CD4-positive, CD25-positive, alpha-beta regulatory T cell (primary cell): ENCODE data around the gene HLA-DMB. TPM values are rescaled to one million over a fixed set of nuclear protein-coding genes. Genes with fewer than 3 reads are reported as not detected.

Experiments used
- ATAC-seq, 2 donors: fragments of 150-1000 bp; cut with Tn5 transposase; one replicate each; pipeline ENCODE4 v1.10.0; 2021; ENCODE audit warnings: low read depth in 2 of 2, moderate number of reproducible peaks in 2 of 2, moderate library complexity in 1 of 2
- DNase-seq, 3 donors: peaks; one replicate each; pipeline versions ENCODE4 v3.0.0 to v3.0.0-alpha.2; 2012 to 2022; ENCODE audit warnings: mixed read lengths in 1 of 3
- H3K27ac ChIP-seq: one replicate; pipeline ENCODE4 v1.7.0; 2013; ENCODE audit warnings: mild to moderate bottlenecking, low read length; ENCODE audit not compliant: insufficient read depth, poor library complexity, severe bottlenecking
- H3K27me3 ChIP-seq: one replicate; pipeline ENCODE4 v1.7.0; 2013; ENCODE audit warnings: low read length; ENCODE audit not compliant: control insufficient read depth, insufficient read depth
- H3K36me3 ChIP-seq: one replicate; pipeline ENCODE4 v1.7.0; 2013; ENCODE audit warnings: mild to moderate bottlenecking, low read length, moderate library complexity; ENCODE audit not compliant: control insufficient read depth, insufficient read depth
- H3K4me1 ChIP-seq: 2 replicates; pipeline ENCODE4 v1.7.0; 2013; ENCODE audit warnings: mild to moderate bottlenecking, low read length; ENCODE audit not compliant: insufficient read depth, control insufficient read depth, poor library complexity, severe bottlenecking
- H3K4me3 ChIP-seq: one replicate; pipeline ENCODE4 v1.7.0; 2013; ENCODE audit warnings: low read depth, mild to moderate bottlenecking, low read length, moderate library complexity
- H3K9me3 ChIP-seq, 2 experiments: 1 replicate in 1 of 2; 2 replicates in 1 of 2; pipeline ENCODE4 v1.7.0; 2013; ENCODE audit warnings: low read length in 2 of 2, mild to moderate bottlenecking in 1 of 2, moderate library complexity in 1 of 2; ENCODE audit not compliant: control insufficient read depth in 2 of 2
- H3K27ac Mint-ChIP-seq, 3 donors: one replicate each; pipeline ENCODE4 v1.8.0; 2020 to 2022; ENCODE audit warnings: mild to moderate bottlenecking in 3 of 3, mixed read lengths in 3 of 3, moderate library complexity in 2 of 3
- H3K27me3 Mint-ChIP-seq: one replicate; pipeline ENCODE4 v1.8.0; 2022; ENCODE audit warnings: mild to moderate bottlenecking, mixed read lengths
- H3K36me3 Mint-ChIP-seq: one replicate; pipeline ENCODE4 v1.8.0; 2020; ENCODE audit warnings: mixed read lengths
- H3K4me1 Mint-ChIP-seq, 4 donors: one replicate each; pipeline ENCODE4 v1.8.0; 2020 to 2022; ENCODE audit warnings: mixed read lengths in 4 of 4, mild to moderate bottlenecking in 1 of 4
- H3K4me3 Mint-ChIP-seq, 4 donors: one replicate each; pipeline ENCODE4 v1.8.0; 2020 to 2022; ENCODE audit warnings: mild to moderate bottlenecking in 4 of 4, mixed read lengths in 4 of 4, moderate library complexity in 3 of 4
- H3K9me3 Mint-ChIP-seq, 7 donors: one replicate each; pipeline ENCODE4 v1.8.0; 2020 to 2022; ENCODE audit warnings: mixed read lengths in 7 of 7, mild to moderate bottlenecking in 3 of 7, moderate library complexity in 2 of 7
- polyA plus RNA-seq, 4 donors: library from polyadenylated mRNA; unstranded; fragments of 300-500 nt; fragmentation: Illumina TruSeq; gene quantifications; one replicate each; pipeline ENCODE4 v1.2.3, GENCODE V29; 2021
- total RNA-seq: library from RNA; stranded (reverse); gene quantifications from one replicate; pipeline ENCODE4 v1.2.3, GENCODE V29; 2022

HLA-DMB gene
- total and polyA plus RNA-seq, 5 donors from 2014 or later: 12.8 to 44.2 (median 27.8) TPM

DNA sequence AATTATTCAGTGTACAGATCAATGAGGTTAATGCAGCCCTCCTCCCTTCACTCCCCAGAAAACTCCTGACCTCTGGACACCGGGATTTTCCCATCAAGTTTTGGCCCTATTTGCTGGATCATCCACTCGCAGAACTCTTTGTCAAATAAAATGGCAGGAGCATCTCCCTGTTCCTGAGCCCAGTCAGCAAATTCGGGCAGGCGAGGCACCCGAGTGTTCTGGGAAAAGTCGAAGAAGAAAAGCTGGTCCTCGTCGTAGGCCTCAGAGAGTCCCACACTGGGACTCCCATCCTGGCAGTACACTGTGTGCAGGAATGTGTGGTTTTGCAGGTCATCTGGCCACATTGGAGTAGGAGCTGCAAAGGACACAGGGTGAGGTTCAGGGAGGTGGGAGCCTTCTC, 9.6 kb upstream of the HLA-DMB start:
- no peaks in the 10 kb centered on the region for H3K36me3 ChIP-seq
- H3K36me3 Mint-ChIP-seq: no peaks in the 10 kb centered on the region
- H3K27me3 ChIP-seq: no peaks in the 10 kb centered on the region
- H3K27ac ChIP-seq: no peak overlapping the region
- ATAC-seq (no peak), DNase-seq (no peak)
- H3K4me3 ChIP-seq: no peak overlapping the region
- peaks cover 42 to 74% (median 52%) of the 10 kb centered on the region in 4 donors for H3K4me1 Mint-ChIP-seq
- peak overlapping the region in 2 of 3 donors; percentile 4 to 48 for H3K27ac Mint-ChIP-seq
- H3K4me1 ChIP-seq: peaks cover 24% of the 10 kb centered on the region
- no peaks in the 10 kb centered on the region for H3K9me3 ChIP-seq
- no peaks in the 10 kb centered on the region for H3K27me3 Mint-ChIP-seq
- no peaks in the 10 kb centered on the region for H3K9me3 Mint-ChIP-seq
- H3K4me3 Mint-ChIP-seq: no peak overlapping the region

DNA sequence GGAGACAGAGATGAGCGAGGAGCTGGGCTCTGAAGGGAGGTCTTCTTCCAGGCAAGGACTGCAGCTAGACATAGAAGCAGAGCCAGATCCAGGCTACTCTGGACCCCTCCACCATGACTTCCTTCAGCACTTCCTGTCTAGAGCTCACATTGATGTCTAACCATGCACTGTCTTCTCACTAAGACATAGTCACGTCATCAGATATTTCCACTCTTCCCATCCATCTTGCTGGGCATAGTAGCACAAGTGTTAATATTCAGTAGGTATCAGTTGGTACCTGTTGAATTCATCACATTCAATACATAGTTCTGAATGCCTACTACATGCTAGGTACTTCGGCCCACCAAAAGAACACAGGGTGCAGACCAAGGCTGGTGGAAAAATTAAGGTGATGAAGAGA, 9.2 kb upstream of the HLA-DMB start:
- ATAC-seq (no peak), DNase-seq (no peak)
- no peaks in the 10 kb centered on the region for H3K36me3 ChIP-seq
- no peaks in the 10 kb centered on the region for H3K36me3 Mint-ChIP-seq
- peaks cover 28% of the 10 kb centered on the region for H3K4me1 ChIP-seq
- no peaks in the 10 kb centered on the region for H3K9me3 ChIP-seq
- no peak overlapping the region for H3K27ac ChIP-seq
- no peaks in the 10 kb centered on the region for H3K27me3 Mint-ChIP-seq
- H3K4me3 ChIP-seq: no peak overlapping the region
- H3K4me1 Mint-ChIP-seq: peaks cover 43 to 74% (median 53%) of the 10 kb centered on the region in 4 donors
- H3K27me3 ChIP-seq: no peaks in the 10 kb centered on the region
- no peak overlapping the region for H3K4me3 Mint-ChIP-seq
- peak overlapping the region in 2 of 3 donors; percentile 4 to 70 for H3K27ac Mint-ChIP-seq
- H3K9me3 Mint-ChIP-seq: no peaks in the 10 kb centered on the region

- Histone ChIP-seq H3K36me3 (no peaks in the 10 kb centered on the region), H3K9me3 (no peaks in the 10 kb centered on the region), H3K27me3 (no peaks in the 10 kb centered on the region), H3K4me1 (peaks cover 32% of the 10 kb centered on the region), H3K27ac (no peak overlapping the region), H3K4me3 (no peak overlapping the region)
- no peaks in the 10 kb centered on the region for H3K27me3 Mint-ChIP-seq
- ATAC-seq (no peak), DNase-seq (no peak)
- H3K4me3 Mint-ChIP-seq: peak overlapping the region in 1 of 4 donors; percentile 38
- peak overlapping the region in 1 of 3 donors; percentile 39 for H3K27ac Mint-ChIP-seq
- H3K4me1 Mint-ChIP-seq: peaks cover 42 to 75% (median 55%) of the 10 kb centered on the region in 4 donors
- H3K36me3 Mint-ChIP-seq: no peaks in the 10 kb centered on the region
- no peaks in the 10 kb centered on the region for H3K9me3 Mint-ChIP-seq
These were observed 8.3 kb upstream of the HLA-DMB start for GRCh38 chr6:32949113-32949512.

DNA sequence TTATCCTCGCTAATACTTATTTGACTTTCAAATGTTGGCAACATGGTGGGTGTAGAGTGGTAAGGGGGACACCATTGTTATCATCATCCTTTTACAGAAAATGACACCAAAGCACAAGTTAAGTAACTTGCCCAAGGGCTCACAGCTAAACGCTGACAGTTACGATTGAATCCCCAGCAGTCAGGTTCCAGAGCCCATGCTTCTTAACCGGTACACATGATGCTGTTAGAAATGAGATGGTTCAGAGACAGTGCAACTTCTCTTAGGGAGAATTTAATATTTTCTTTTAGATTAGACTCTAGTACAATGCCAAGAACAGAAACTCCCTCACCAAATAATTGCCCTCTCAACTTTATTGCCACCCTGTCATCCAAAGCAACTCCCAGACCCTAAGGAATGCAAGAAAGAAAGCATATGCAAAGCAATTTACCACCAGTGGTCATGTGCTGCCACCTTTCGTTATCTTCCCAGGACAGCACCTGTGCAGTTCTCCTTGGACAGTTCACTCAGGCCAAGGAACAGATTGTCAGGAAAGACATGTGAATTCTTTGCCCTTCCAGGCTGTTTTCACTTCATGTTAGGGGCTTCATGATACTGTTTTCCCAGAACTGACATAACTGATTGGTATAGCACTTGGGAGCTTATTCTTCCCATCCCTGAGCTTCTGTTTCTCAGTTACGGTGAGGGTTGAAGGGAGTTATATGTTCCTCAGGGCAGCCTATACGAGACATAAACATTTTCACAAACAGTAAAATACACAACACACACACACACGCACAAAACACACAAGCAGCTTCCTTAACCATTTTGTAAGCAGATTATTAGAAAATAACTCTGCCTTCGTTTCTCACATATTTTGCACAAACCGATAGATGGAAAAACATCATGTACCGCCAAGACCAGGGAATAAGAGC, 7.0 kb upstream of the HLA-DMB start:
- Mint-ChIP-seq H3K36me3 (no peaks in the 10 kb centered on the region), H3K4me3 (peak overlapping the region in 1 of 4 donors; percentile 48), H3K4me1 (peaks cover 29 to 75% (median 51%) of the 10 kb centered on the region in 4 donors), H3K27ac (peak overlapping the region in 2 of 3 donors; percentile 26 to 88), H3K27me3 (no peaks in the 10 kb centered on the region), H3K9me3 (no peaks in the 10 kb centered on the region)
- Histone ChIP-seq H3K9me3 (no peaks in the 10 kb centered on the region), H3K4me1 (peaks cover 38% of the 10 kb centered on the region), H3K36me3 (no peaks in the 10 kb centered on the region), H3K27ac (no peak overlapping the region), H3K4me3 (no peak overlapping the region), H3K27me3 (no peaks in the 10 kb centered on the region)
- ATAC-seq: peak; percentile 35 to 41
- peak; percentile 23 to 56 (median 36) for DNase-seq

DNA sequence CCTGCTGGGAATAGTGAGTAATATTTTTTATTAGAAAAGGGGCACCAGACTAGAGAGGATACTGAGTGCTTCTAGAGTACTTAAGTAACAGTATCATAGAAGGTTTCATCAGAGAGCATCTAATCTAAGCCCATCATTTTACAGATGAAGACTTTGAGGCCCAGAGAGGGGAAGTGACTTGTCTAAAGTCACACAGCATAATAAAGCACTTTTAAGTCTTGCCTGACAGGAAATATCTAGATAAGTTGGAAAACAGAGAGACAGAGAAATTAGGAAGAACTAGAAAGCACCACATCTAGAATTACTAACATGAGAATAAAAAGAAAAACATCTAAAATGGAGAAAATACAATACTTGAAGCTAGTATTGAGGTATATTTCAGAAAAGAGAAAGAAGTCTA, 6.1 kb upstream of the HLA-DMB start:
- H3K27me3 Mint-ChIP-seq: no peaks in the 10 kb centered on the region
- H3K4me3 Mint-ChIP-seq: no peak overlapping the region
- H3K27ac ChIP-seq: no peak overlapping the region
- DNase-seq: no peak
- no peak overlapping the region for H3K4me3 ChIP-seq
- no peak for ATAC-seq
- H3K9me3 ChIP-seq: no peaks in the 10 kb centered on the region
- no peaks in the 10 kb centered on the region for H3K36me3 Mint-ChIP-seq
- H3K4me1 ChIP-seq: peaks cover 38% of the 10 kb centered on the region
- H3K27ac Mint-ChIP-seq: peak overlapping the region; percentile 32 to 54 (median 41)
- H3K4me1 Mint-ChIP-seq: peaks cover 27 to 75% (median 49%) of the 10 kb centered on the region in 4 donors
- no peaks in the 10 kb centered on the region for H3K27me3 ChIP-seq
- H3K9me3 Mint-ChIP-seq: no peaks in the 10 kb centered on the region
- H3K36me3 ChIP-seq: no peaks in the 10 kb centered on the region

- Mint-ChIP-seq H3K27ac (peak overlapping the region; percentile 43 to 95 (median 89)), H3K27me3 (no peaks in the 10 kb centered on the region), H3K4me1 (peaks cover 35 to 82% (median 57%) of the 10 kb centered on the region in 4 donors), H3K36me3 (no peaks in the 10 kb centered on the region), H3K4me3 (peak overlapping the region in 1 of 4 donors; percentile 68), H3K9me3 (no peaks in the 10 kb centered on the region)
- Histone ChIP-seq H3K27me3 (no peaks in the 10 kb centered on the region), H3K27ac (no peak overlapping the region), H3K4me3 (no peak overlapping the region), H3K4me1 (peaks cover 46% of the 10 kb centered on the region), H3K9me3 (no peaks in the 10 kb centered on the region), H3K36me3 (no peaks in the 10 kb centered on the region)
- ATAC-seq: no peak
- DNase-seq: no peak
These were observed 5.1 kb upstream of the HLA-DMB start for GRCh38 chr6:32945953-32946352.

DNA sequence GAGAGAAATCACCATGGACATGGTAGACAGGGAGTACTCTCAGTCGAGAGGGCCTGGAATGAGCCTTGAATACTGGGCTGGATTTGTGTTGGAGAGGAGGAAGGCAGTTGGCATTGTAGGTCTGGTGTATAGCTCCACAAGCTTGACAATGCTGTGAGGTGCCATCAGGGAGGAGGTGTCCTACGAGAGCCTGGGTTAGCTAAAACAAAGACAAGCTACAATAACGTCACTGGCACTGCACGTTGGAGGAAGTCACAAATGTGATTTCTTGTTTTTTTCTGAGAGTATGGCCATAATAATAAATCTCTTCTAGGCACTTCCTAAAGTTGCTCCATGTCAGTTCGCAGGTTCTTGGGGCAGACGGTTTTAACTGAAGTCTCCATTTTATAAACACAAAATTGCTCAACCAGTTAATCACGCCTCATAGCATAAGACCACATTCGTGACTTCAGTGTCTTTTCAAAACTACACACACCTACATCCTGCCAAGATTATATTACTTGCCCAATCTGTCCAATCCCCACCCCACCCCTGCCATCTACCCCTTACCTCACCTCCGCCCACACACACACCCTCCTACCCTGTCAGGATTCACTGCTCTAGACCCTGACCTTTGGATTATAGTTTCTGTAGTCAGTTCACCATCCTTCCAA, 4.4 kb upstream of the HLA-DMB start:
- Histone ChIP-seq H3K36me3 (no peaks in the 10 kb centered on the region), H3K9me3 (no peaks in the 10 kb centered on the region), H3K27ac (peak overlapping the region; percentile 71), H3K27me3 (no peaks in the 10 kb centered on the region), H3K4me1 (peaks cover 53% of the 10 kb centered on the region), H3K4me3 (peak overlapping the region; percentile 1)
- Mint-ChIP-seq H3K9me3 (no peaks in the 10 kb centered on the region), H3K27me3 (no peaks in the 10 kb centered on the region), H3K27ac (peak overlapping the region; percentile 89 to 99 (median 95)), H3K4me3 (peak overlapping the region in 3 of 4 donors; percentile 66 to 92 (median 68)), H3K4me1 (peaks cover 36 to 86% (median 62%) of the 10 kb centered on the region in 4 donors), H3K36me3 (no peaks in the 10 kb centered on the region)
- DNase-seq (peak in 2 of 3 donors; percentile 17 to 60), ATAC-seq (peak; percentile 16)
